Suppressor macrophage treated with lipopolysaccharide for 1 hour (primary cell): ENCODE data around the gene GABRD.

Source experiments
- DNase-seq, 3 donors: peaks; one replicate each; pipeline ENCODE4 v3.0.0-alpha.2; 2020 to 2022

Gene GABRD

GRCh38 chr1:2056955-2057590 is 37.9 kb downstream of the GABRD start:
- no peak for DNase-seq

- DNase-seq, result no peak
Observed at GRCh38 chr1:2059290-2059953, 40.3 kb downstream of the GABRD start.

GRCh38 chr1:2060072-2060471 is 40.9 kb downstream of the GABRD start:
- no peak for DNase-seq

DNA sequence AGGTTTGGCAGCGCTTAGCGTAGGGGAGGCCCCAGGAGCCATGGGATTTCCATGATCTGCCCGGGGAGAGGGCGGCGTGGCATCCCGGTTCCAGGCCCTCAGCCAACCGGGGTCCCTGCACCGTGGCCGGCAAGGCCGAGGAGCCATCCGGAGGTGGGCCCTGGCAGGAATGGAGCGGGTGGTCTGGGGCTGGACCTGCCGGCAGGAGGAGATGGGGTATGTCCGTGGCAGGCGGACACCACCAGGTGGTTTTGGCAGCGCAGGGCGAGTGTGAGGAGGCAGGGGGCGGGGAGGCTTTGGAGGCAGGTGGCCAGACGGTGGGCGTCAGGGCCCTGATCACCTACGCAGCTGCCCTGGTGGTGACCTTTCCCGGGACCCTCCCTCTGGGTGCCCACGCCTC is 41.4 kb downstream of the GABRD start:
- no peak for DNase-seq

DNA sequence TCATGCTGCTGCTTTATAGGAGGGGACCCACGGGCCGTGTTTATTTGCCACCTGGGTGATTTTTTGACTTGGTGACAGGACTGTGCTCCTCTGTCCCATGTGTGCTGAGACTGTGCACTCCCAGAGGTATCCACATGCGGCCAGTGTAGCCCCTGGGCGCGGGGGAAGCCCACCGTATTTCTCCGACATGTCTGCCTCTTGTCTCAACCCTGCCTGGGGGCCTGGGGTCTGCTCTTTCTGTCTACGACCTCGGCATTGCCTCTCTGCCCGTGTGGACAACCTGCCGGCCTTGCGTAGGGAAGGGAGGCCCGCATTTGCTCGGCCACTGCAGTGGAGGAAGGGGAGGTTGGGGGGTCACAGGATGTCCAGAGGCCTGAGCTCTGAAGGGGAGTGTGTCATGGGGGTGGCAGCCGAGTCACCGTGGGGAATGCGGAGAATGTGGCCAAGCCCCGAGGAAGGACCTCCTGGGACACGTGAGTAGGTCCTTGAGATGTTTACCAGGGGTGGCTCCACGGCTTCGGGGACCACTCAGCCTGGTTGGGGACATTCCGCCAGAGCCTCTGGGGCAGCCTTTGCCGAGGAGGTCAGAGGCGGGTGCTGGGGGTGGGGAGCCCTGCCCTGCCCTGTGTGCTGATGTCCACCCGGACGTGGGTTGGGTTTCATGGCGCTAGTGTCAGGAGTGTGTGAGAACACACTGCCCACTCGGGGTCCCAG is 42.1 kb downstream of the GABRD start:
- DNase-seq, result no peak

GRCh38 chr1:2065699-2066098 is 46.6 kb downstream of the GABRD start:
- DNase-seq, result no peak

GRCh38 chr1:2067393-2067792 is 48.2 kb downstream of the GABRD start:
- DNase-seq, result no peak

- no peak for DNase-seq
Observed at GRCh38 chr1:2067981-2068380, 48.8 kb downstream of the GABRD start.

- DNase-seq, result no peak
Observed at GRCh38 chr1:2068951-2069350, 49.8 kb downstream of the GABRD start.

- DNase-seq, result no peak
Observed at GRCh38 chr1:2070016-2070415, 50.9 kb downstream of the GABRD start.

DNA sequence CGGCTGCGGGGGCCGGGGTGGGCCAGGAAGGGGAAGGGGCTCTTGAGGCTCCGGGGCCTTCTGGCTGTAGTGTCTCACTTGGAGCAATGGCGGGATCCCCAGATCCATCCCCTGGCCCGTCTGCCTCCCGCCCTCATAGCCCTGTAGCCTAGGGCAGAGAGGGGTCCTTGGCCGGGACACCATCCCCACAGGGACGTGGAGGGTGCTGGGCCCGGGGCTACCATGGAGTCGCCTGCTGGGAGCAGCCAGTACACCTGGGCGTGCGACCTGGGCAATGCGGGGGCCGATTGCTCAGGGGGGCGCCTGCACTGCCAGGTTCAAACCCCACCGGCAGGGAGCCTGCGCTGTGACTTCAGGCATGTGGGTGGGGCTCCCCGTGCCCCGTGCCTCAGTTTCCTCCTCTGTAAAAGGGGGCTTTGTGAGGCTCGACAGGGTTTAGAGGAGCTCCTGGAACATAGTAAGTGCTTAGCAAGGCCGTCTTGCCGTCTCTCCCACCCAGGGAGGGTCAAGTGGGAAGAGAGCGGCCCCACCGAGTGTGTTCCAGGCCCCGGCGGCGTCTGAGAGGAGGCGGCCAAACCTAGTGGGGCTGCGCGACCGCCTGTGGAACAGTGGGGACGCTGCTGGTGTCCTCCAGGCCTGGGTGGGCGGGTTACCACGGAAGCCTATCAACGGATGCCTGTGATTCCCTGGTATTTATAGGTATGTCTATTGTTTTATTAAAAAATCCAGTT is 51.8 kb downstream of the GABRD start:
- DNase-seq, result no peak

GRCh38 chr1:2072109-2072806 is 53.1 kb downstream of the GABRD start:
- no peak for DNase-seq

DNA sequence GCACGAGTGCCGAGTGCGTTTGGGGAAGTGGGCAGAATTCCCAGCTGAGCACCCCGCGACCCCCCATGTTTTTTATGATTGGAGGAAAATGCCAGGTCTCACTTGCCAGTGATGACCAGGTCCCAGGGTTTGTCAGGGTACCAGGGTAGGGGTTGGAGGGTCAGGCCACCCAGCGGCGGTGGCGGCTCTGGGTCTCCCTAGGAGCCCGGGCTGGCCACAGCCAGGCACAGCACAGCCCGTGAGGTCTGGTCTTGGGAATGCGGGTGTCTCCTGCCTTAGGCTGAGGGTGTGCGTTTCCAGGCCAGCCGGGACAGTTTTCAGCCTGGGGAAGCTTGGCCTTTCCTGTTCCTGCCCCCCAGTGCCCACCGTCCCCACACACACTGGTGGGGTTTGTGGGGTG is 53.7 kb downstream of the GABRD start:
- DNase-seq, result no peak

DNA sequence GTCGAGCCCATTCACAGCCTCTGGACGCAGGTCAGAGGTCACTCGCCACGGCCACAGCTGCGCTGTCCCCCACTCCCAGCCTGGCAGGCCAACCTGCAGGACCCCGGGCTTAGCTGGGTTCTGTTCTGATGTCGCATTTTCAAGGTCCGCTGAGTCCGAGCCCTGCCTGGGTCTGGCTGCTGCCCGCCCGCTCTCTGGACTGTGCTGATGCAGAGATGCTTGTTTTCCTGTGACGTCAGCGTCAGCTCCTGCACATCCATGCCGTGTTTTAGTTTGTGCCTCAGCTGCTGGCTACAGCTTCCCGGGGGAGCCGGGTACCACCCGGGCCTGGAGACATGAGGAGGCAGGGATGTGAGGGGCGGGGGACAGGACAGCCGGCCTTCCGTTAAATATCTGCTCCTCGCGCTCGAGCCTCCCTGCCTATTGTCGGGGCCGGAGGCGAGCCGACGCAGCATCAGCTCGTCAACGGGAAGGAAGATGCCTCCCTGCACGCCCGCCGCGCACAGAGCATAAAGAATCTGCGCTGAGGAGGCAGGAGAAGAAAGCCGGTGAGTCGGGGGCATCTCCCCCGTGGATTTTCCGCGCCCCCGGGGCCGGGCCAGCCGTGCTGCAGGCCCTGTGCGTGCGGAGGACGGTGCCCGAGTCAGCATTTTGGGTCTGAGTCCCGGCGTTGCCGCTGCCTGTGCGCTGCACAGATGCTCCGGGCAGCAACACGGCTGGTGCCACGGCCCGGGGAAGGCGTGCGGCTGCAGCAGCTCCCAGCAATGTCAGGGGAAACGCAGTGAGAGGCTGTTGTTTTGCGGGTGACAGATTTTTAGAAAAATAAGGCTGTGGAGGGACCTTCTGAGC is 54.5 kb downstream of the GABRD start:
- DNase-seq, result no peak

- DNase-seq, result no peak
Observed at GRCh38 chr1:2074396-2074795, 55.3 kb downstream of the GABRD start.

GRCh38 chr1:2074944-2075740 is 56.0 kb downstream of the GABRD start:
- DNase-seq, result no peak

DNA sequence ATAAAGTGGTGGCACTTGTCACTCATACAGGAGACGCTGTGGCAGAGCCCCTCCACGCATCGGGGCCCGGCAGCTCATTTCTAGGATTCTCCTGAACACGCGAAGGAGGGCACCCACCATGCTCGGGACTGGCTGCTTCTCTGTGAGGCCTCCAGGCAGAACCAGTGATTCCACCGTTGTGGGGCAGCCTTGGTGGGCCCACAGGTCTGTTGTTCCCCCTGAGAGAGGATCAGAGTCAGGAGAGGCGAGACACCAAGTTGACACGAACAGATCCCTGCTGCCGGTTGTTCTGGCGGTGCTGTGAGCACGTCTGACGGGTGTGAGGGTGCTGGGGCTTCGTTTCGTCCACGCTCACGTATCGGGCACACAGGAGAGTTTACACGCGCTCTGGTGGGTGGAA is 57.7 kb downstream of the GABRD start:
- no peak for DNase-seq

DNA sequence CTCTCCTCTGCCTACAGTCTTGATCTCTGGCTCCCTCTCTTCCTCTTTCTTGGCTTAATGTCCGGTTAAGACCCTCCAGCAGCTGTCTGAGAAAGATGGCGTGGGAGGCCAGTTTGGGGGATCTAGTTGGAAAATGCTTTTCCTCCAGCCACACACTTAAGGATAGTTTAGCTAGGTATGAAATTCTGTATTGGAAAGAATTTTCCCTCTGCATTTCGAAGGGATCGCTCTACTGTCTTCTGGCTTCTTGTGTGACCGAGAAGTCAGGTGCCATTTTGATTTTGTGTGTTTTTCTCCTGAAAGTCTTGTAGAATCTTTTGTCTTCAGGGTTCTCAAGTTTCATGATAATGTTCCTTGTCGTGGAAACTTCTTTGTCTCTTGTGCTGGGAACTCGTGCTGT is 59.0 kb downstream of the GABRD start:
- DNase-seq, result no peak

GRCh38 chr1:2079396-2080085 is 60.4 kb downstream of the GABRD start:
- no peak for DNase-seq

- DNase-seq, result no peak
Observed at GRCh38 chr1:2080140-2080539, 61.0 kb downstream of the GABRD start.
